A673 (cell line): ENCODE results near the gene SUSD5. TPM values are rescaled to one million over a fixed set of nuclear protein-coding genes. Genes with fewer than 3 reads are reported as not detected.
A peak's percentile ranks its signal among the peaks of the same experiment; 100 is the strongest.
"Not testable (repeated sequence)": the region's sequence is repeated elsewhere in the genome, so short reads cannot be mapped to it uniquely, and the experiment has no call there.

Experiments used
- BruUV-seq: library from RNA; stranded (reverse); fragments of 400-500 nt; replicated peaks from 2 replicates; lab custom pipeline; 2021; lab: Mats Ljungman, UMichigan
- CTCF ChIA-PET: fragments of 300-600 bp; sonication (Branson Sonifier 250); formaldehyde crosslinking; loops from one replicate; lab custom pipeline; 2022; ENCODE audit warnings: antibody characterized with exemption; lab: Charles Lee
- POLR2A ChIA-PET: fragments of 300-600 bp; sonication (Branson Sonifier 250); formaldehyde crosslinking; loops from one replicate; lab custom pipeline; 2022; ENCODE audit warnings: antibody characterized with exemption; ENCODE audit not compliant: low non-redundant PET; lab: Charles Lee
- DNase-seq: peaks from one replicate; pipeline ENCODE4 v3.0.0-alpha.2; 2015; ENCODE audit warnings: low spot score
- H3K27ac ChIP-seq: fragments of 200-600 bp; sonication (generic); 2 replicates; pipeline ENCODE4 v1.5.1; 2016; ENCODE audit warnings: mixed run types, low read depth, mild to moderate bottlenecking, mixed read lengths, antibody characterized with exemption, low read length; ENCODE audit not compliant: poor library complexity, severe bottlenecking
- H3K27me3 ChIP-seq: fragments of 200-600 bp; sonication (generic); replicated peaks from 2 replicates; pipeline ENCODE4 v1.6.1; 2017; ENCODE audit warnings: mixed run types, low read depth, mild to moderate bottlenecking, mixed read lengths, antibody characterized with exemption, low read length; ENCODE audit not compliant: insufficient read depth, poor library complexity
- H3K36me3 ChIP-seq: fragments of 200-600 bp; sonication (generic); 2 replicates; pipeline ENCODE4 v1.6.1; 2016; ENCODE audit warnings: mixed run types, mild to moderate bottlenecking, mixed read lengths, antibody characterized with exemption, low read length; ENCODE audit not compliant: insufficient read depth, poor library complexity, severe bottlenecking
- H3K4me1 ChIP-seq: fragments of 200-600 bp; sonication (generic); 2 replicates; pipeline ENCODE4 v1.6.1; 2017; ENCODE audit warnings: mixed run types, mild to moderate bottlenecking, mixed read lengths, antibody characterized with exemption, low read length; ENCODE audit not compliant: insufficient read depth, poor library complexity, severe bottlenecking
- H3K4me3 ChIP-seq: fragments of 200-600 bp; sonication (generic); 2 replicates; pipeline ENCODE4 v1.5.1; 2016; ENCODE audit warnings: low read depth, mixed run types, mild to moderate bottlenecking, mixed read lengths, low read length; ENCODE audit not compliant: poor library complexity, severe bottlenecking
- H3K9me3 ChIP-seq: fragments of 200-600 bp; sonication (generic); 2 replicates; pipeline ENCODE4 v1.6.1; 2016; ENCODE audit warnings: mixed run types, low read depth, mild to moderate bottlenecking, mixed read lengths, antibody characterized with exemption, low read length; ENCODE audit not compliant: poor library complexity, severe bottlenecking
- CTCF ChIP-seq: fragments of 300-800, 200-600 bp; sonication (generic); conservative IDR thresholded peaks from 2 replicates; pipeline ENCODE4 v1.5.1; 2017; ENCODE audit warnings: low read depth, mild to moderate bottlenecking, antibody characterized with exemption, low read length, moderate library complexity, mixed read lengths
- EZH2 ChIP-seq: fragments of 200-600 bp; sonication (generic); IDR thresholded peaks from 2 replicates; pipeline ENCODE4 v1.6.1; 2017; ENCODE audit warnings: borderline replicate concordance, low read depth, mild to moderate bottlenecking, mixed read lengths, antibody characterized with exemption, low read length; ENCODE audit not compliant: poor library complexity, severe bottlenecking
- intact Hi-C: fragments of 100-400 bp; cut with micrococcal nuclease; formaldehyde crosslinking; loops from one replicate; pipeline ENCODE4 v1.10.0; 2022; ENCODE audit not compliant: unreplicated experiment
- total RNA-seq: library from RNA; stranded (reverse); gene quantifications from 2 replicates; pipeline ENCODE4 v1.2.3, GENCODE V29; 2021

Gene SUSD5
- total RNA-seq, 1 experiment from 2014 or later, result 0.97 TPM

GRCh38 chr3:33144433-33144832 is 74.2 kb downstream of the SUSD5 start:
- no peaks in the 10 kb centered on the region for H3K27me3 ChIP-seq
- intact Hi-C loops, result no loop called here
- H3K36me3 ChIP-seq, result peaks cover 8% of the 10 kb centered on the region
- H3K4me3 ChIP-seq, result no peak overlapping the region
- BruUV-seq, result no TSS peak
- H3K9me3 ChIP-seq, result no peaks in the 10 kb centered on the region
- ChIA-PET CTCF (interaction anchor here (0.7 kb wide), 1 partner anchor 643 kb away, joined by 3 read pairs; no protein-coding TSS in a partner anchor), POLR2A (no interaction called here)
- peak; percentile 38 for DNase-seq
- peak; percentile 70 for TF ChIP-seq CTCF
- TF ChIP-seq EZH2, result no peak
- no peaks in the 10 kb centered on the region for H3K4me1 ChIP-seq
- H3K27ac ChIP-seq, result no peak overlapping the region

GRCh38 chr3:33141006-33141405 is 77.6 kb downstream of the SUSD5 start:
- no peak overlapping the region for H3K27ac ChIP-seq
- no peaks in the 10 kb centered on the region for H3K4me1 ChIP-seq
- H3K27me3 ChIP-seq, result no peaks in the 10 kb centered on the region
- TF ChIP-seq CTCF (no peak), EZH2 (no peak)
- no peaks in the 10 kb centered on the region for H3K9me3 ChIP-seq
- peaks cover 16% of the 10 kb centered on the region for H3K36me3 ChIP-seq
- no peak for DNase-seq
- H3K4me3 ChIP-seq, result no peak overlapping the region
- no TSS peak for BruUV-seq
- ChIA-PET CTCF (no interaction called here), POLR2A (no interaction called here)
- intact Hi-C loops, result no loop called here

- no peaks in the 10 kb centered on the region for H3K27me3 ChIP-seq
- POLR2A ChIA-PET, result no interaction called here
- intact Hi-C loops, result loop anchor here (10.0 kb wide), 1 partner anchor 575 kb away; the partner anchor contains the start of gene CLASP2
- DNase-seq, result no peak
- peaks cover 20% of the 10 kb centered on the region for H3K36me3 ChIP-seq
- BruUV-seq, result no TSS peak
- no peak overlapping the region for H3K27ac ChIP-seq
- TF ChIP-seq CTCF, result no peak
- TF ChIP-seq EZH2, result no peak
- no peaks in the 10 kb centered on the region for H3K9me3 ChIP-seq
- CTCF ChIA-PET, result no interaction called here
- H3K4me3 ChIP-seq, result no peak overlapping the region
- H3K4me1 ChIP-seq, result no peaks in the 10 kb centered on the region
Observed at GRCh38 chr3:33139996-33140395, 78.6 kb downstream of the SUSD5 start.

- intact Hi-C loops, result loop anchor here (10.0 kb wide), 1 partner anchor 576 kb away; the partner anchor contains the start of gene CLASP2
- H3K27me3 ChIP-seq, H3K9me3 ChIP-seq, DNase-seq, H3K4me3 ChIP-seq, CTCF ChIA-PET, BruUV-seq, H3K4me1 ChIP-seq, H3K27ac ChIP-seq: not testable (repeated sequence)
- peaks cover 29% of the 10 kb centered on the region for H3K36me3 ChIP-seq
- POLR2A ChIA-PET, result interaction anchor here (0.6 kb wide), 1 partner anchor 13 kb away, joined by 3 read pairs; no protein-coding TSS in a partner anchor
Observed at GRCh38 chr3:33139006-33139623, 79.5 kb downstream of the SUSD5 start.
